Right lobe of liver (tissue), 4 donors: ENCODE data around the gene GASK1B.

Experiments
- POLR2A ChIP-seq: fragments of 450-650 bp; IDR thresholded peaks from one replicate; pipeline ENCODE4 v1.6.1; 2017; ENCODE audit warnings: antibody characterized with exemption, mild to moderate bottlenecking
- TF ChIP-seq, protein P1 (sequence below), 4 donors: fragments of 200-600 bp in 3 of 4; fragments of 450-650 bp in 1 of 4; IDR thresholded peaks; one replicate each; pipeline versions ENCODE4 v1.5.1 to v1.8.0; 2016 to 2022; ENCODE audit warnings: antibody characterized with exemption in 4 of 4, mild to moderate bottlenecking in 2 of 4
- donor health status: DM: no; HTN: no; CAD: no.
- donor health status: DM: no; HTN: no; CAD: no.
- donor health status: DM: no; HTN: yes; CAD: no.

GRCh38 chr4:158155656-158156356 lies 17.0 kb downstream of the GASK1B start:
- TF ChIP-seq, protein P1, sequence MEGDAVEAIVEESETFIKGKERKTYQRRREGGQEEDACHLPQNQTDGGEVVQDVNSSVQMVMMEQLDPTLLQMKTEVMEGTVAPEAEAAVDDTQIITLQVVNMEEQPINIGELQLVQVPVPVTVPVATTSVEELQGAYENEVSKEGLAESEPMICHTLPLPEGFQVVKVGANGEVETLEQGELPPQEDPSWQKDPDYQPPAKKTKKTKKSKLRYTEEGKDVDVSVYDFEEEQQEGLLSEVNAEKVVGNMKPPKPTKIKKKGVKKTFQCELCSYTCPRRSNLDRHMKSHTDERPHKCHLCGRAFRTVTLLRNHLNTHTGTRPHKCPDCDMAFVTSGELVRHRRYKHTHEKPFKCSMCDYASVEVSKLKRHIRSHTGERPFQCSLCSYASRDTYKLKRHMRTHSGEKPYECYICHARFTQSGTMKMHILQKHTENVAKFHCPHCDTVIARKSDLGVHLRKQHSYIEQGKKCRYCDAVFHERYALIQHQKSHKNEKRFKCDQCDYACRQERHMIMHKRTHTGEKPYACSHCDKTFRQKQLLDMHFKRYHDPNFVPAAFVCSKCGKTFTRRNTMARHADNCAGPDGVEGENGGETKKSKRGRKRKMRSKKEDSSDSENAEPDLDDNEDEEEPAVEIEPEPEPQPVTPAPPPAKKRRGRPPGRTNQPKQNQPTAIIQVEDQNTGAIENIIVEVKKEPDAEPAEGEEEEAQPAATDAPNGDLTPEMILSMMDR (IDR thresholded peaks at IDR 0.05), result no peak
- no peak for TF ChIP-seq POLR2A
